ENCODE data around the gene FRMD4A.
"Not testable (repeated sequence)": the region's sequence is repeated elsewhere in the genome, so short reads cannot be mapped to it uniquely, and the experiment has no call there.

The FRMD4A gene

GRCh38 chr10:13913897-13914296 is 416.8 kb downstream of the FRMD4A start:
- no peak for DNase-seq (ENCODE audit: low spot score)

GRCh38 chr10:13911821-13912520 is 418.8 kb downstream of the FRMD4A start:
- no peak for DNase-seq (ENCODE audit: low spot score)

- no peak for DNase-seq (ENCODE audit: low spot score)
Measured at GRCh38 chr10:13909516-13910258, 421.0 kb downstream of the FRMD4A start.

- no peak for DNase-seq (ENCODE audit: low spot score)
Measured at GRCh38 chr10:13908475-13908874, 422.2 kb downstream of the FRMD4A start.

GRCh38 chr10:13907570-13907969 is 423.2 kb downstream of the FRMD4A start:
- no peak for DNase-seq (ENCODE audit: low spot score)

GRCh38 chr10:13905281-13905680 is 425.4 kb downstream of the FRMD4A start:
- no peak for DNase-seq (ENCODE audit: low spot score)

GRCh38 chr10:13904064-13904463 is 426.7 kb downstream of the FRMD4A start:
- DNase-seq (ENCODE audit: low spot score), result no peak

- DNase-seq (ENCODE audit: low spot score), result no peak
Measured at GRCh38 chr10:13902868-13903587, 427.7 kb downstream of the FRMD4A start.

- no peak for DNase-seq (ENCODE audit: low spot score)
Measured at GRCh38 chr10:13899941-13900340, 430.8 kb downstream of the FRMD4A start.

GRCh38 chr10:13896146-13896545 is 434.6 kb downstream of the FRMD4A start:
- not testable (repeated sequence) for DNase-seq (ENCODE audit: low spot score)

- DNase-seq (ENCODE audit: low spot score), result peak; percentile 27
Measured at GRCh38 chr10:13894412-13895093, 436.2 kb downstream of the FRMD4A start.

GRCh38 chr10:13893926-13894325 is 436.8 kb downstream of the FRMD4A start:
- no peak for DNase-seq (ENCODE audit: low spot score)

GRCh38 chr10:13892871-13893270 is 437.9 kb downstream of the FRMD4A start:
- no peak for DNase-seq (ENCODE audit: low spot score)

GRCh38 chr10:13892001-13892491 is 438.7 kb downstream of the FRMD4A start:
- DNase-seq (ENCODE audit: low spot score), result no peak

GRCh38 chr10:13891128-13892000 is 439.4 kb downstream of the FRMD4A start:
- DNase-seq (ENCODE audit: low spot score), result peak; percentile 80

- peak; percentile 62 for DNase-seq (ENCODE audit: low spot score)
Measured at GRCh38 chr10:13890233-13891127, 440.2 kb downstream of the FRMD4A start.

- DNase-seq (ENCODE audit: low spot score), result no peak
Measured at GRCh38 chr10:13887761-13888160, 443.0 kb downstream of the FRMD4A start.

GRCh38 chr10:13885238-13885990 is 445.3 kb downstream of the FRMD4A start:
- DNase-seq (ENCODE audit: low spot score), result no peak

Data from AG20443 (cell line).